Astrocyte (in vitro differentiated cells and primary cell): ENCODE measurements around the gene EGFL8. TPM values are rescaled to one million over a fixed set of nuclear protein-coding genes. Genes with fewer than 3 reads are reported as not detected.

Source experiments
- DNase-seq: peaks from one replicate; pipeline ENCODE4 v3.0.0-alpha.2; 2010; ENCODE audit warnings: low read depth
- FAIRE-seq: peaks from 2 replicates; lab custom pipeline; 2011; peaks lifted over from hg19 to GRCh38; lab: Jason Lieb, UNC
- H2AFZ ChIP-seq: 2 replicates; pipeline ENCODE4 v1.6.0; 2012; ENCODE audit warnings: low read depth, low read length, inconsistent platforms
- H3K27ac ChIP-seq: 2 replicates; pipeline ENCODE4 v1.5.1; 2011; ENCODE audit warnings: low read depth, low read length, inconsistent platforms
- H3K27me3 ChIP-seq: 2 replicates; pipeline ENCODE4 v1.6.0; 2011; ENCODE audit warnings: low read length, inconsistent platforms; ENCODE audit not compliant: insufficient read depth
- H3K36me3 ChIP-seq: 2 replicates; pipeline ENCODE4 v1.5.1; 2011; ENCODE audit warnings: low read length, inconsistent platforms; ENCODE audit not compliant: insufficient read depth
- H3K4me1 ChIP-seq: 2 replicates; pipeline ENCODE4 v1.5.1; 2011; ENCODE audit warnings: low read length, inconsistent platforms; ENCODE audit not compliant: insufficient read depth
- H3K4me2 ChIP-seq: 2 replicates; pipeline ENCODE4 v1.6.0; 2012; ENCODE audit warnings: low read length, inconsistent platforms
- H3K4me3 ChIP-seq: 2 replicates; pipeline ENCODE4 v1.5.1; 2011; ENCODE audit warnings: low read depth, mild to moderate bottlenecking, low read length, inconsistent platforms; ENCODE audit not compliant: insufficient read depth
- H3K79me2 ChIP-seq: 2 replicates; pipeline ENCODE4 v1.6.0; 2012; ENCODE audit warnings: mild to moderate bottlenecking, low read length, inconsistent platforms; ENCODE audit not compliant: insufficient read depth
- H3K9ac ChIP-seq: 2 replicates; pipeline ENCODE4 v1.6.0; 2012; ENCODE audit warnings: mild to moderate bottlenecking, low read length, inconsistent platforms
- H3K9me3 ChIP-seq: 2 replicates; pipeline ENCODE4 v1.5.1; 2012; ENCODE audit warnings: low read depth, mild to moderate bottlenecking, low read length, inconsistent platforms; ENCODE audit not compliant: insufficient read depth
- H4K20me1 ChIP-seq: 2 replicates; pipeline ENCODE4 v1.6.0; 2012; ENCODE audit warnings: low read length, inconsistent platforms; ENCODE audit not compliant: insufficient read depth
- H3K27ac Mint-ChIP-seq: one replicate; pipeline ENCODE4 v1.8.0; 2021; ENCODE audit warnings: mild to moderate bottlenecking, mixed read lengths; ENCODE audit not compliant: unreplicated experiment
- H3K27me3 Mint-ChIP-seq: one replicate; pipeline ENCODE4 v1.8.0; 2021; ENCODE audit warnings: low read depth, mixed read lengths; ENCODE audit not compliant: unreplicated experiment
- H3K36me3 Mint-ChIP-seq: one replicate; pipeline ENCODE4 v1.8.0; 2021; ENCODE audit warnings: low read depth, mixed read lengths; ENCODE audit not compliant: unreplicated experiment
- H3K4me1 Mint-ChIP-seq: one replicate; pipeline ENCODE4 v1.8.0; 2021; ENCODE audit warnings: low read depth, mixed read lengths; ENCODE audit not compliant: unreplicated experiment
- H3K4me3 Mint-ChIP-seq: one replicate; pipeline ENCODE4 v1.8.0; 2021; ENCODE audit warnings: mild to moderate bottlenecking, moderate library complexity, mixed read lengths; ENCODE audit not compliant: unreplicated experiment
- H3K9me3 Mint-ChIP-seq: one replicate; pipeline ENCODE4 v1.8.0; 2021; ENCODE audit warnings: mild to moderate bottlenecking, mixed read lengths; ENCODE audit not compliant: unreplicated experiment
- CTCF ChIP-seq: IDR thresholded peaks from 2 replicates; pipeline ENCODE4 v1.5.1; 2011; ENCODE audit warnings: low read depth, mild to moderate bottlenecking, inconsistent platforms, low read length, moderate library complexity; ENCODE audit not compliant: insufficient read depth
- EZH2 ChIP-seq: IDR thresholded peaks from 2 replicates; pipeline ENCODE4 v1.6.1; 2012; ENCODE audit warnings: mild to moderate bottlenecking, low read length, inconsistent platforms; ENCODE audit not compliant: insufficient read depth
- total RNA-seq: library from RNA; stranded (reverse); gene quantifications from 2 replicates; pipeline ENCODE4 v1.2.1, GENCODE V29; 2021

EGFL8 gene
- total RNA-seq, 1 donor from 2014 or later, result 13.3 TPM

DNA sequence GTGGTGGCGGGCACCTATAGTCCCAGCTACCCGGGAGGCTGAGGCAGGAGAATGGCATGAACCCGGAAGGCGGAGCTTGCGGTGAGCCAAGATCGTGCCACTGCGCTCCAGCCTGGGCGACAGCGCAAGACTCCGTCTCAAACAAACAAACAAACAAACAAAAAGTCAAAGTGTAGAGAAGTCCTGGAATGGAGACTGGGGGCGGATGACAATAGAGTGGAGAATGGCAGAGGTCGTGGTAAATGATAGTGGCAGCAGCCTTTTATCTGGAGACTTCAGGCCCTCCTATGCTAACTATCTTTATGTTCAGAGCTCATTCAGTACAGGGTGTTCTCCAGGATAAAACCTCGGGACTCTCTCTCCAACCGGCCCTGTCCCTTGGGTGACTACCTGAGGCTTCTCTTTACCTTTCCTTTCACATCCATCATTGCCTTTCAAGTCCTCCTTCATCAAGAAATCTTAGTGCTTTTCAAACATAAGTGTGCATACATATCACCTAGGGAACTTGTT, 32.9 kb upstream of the EGFL8 start:
- Histone ChIP-seq H3K4me3 (no peak overlapping the region), H3K36me3 (no peaks in the 10 kb centered on the region), H3K27me3 (no peaks in the 10 kb centered on the region), H3K79me2 (peaks cover 30% of the 10 kb centered on the region), H4K20me1 (no peaks in the 10 kb centered on the region), H3K9ac (no peak overlapping the region), H3K9me3 (no peaks in the 10 kb centered on the region), H3K27ac (no peak overlapping the region), H3K4me2 (no peak overlapping the region), H2AFZ (no peak overlapping the region), H3K4me1 (peaks cover 24% of the 10 kb centered on the region)
- peaks cover 21% of the 10 kb centered on the region for H3K4me1 Mint-ChIP-seq
- peaks cover 3% of the 10 kb centered on the region for H3K27me3 Mint-ChIP-seq
- no peak overlapping the region for H3K27ac Mint-ChIP-seq
- no peaks in the 10 kb centered on the region for H3K9me3 Mint-ChIP-seq
- FAIRE-seq (no peak), DNase-seq (no peak)
- no peak for TF ChIP-seq EZH2
- TF ChIP-seq CTCF, result no peak
- peak overlapping the region; percentile 9 for H3K4me3 Mint-ChIP-seq
- no peaks in the 10 kb centered on the region for H3K36me3 Mint-ChIP-seq

DNA sequence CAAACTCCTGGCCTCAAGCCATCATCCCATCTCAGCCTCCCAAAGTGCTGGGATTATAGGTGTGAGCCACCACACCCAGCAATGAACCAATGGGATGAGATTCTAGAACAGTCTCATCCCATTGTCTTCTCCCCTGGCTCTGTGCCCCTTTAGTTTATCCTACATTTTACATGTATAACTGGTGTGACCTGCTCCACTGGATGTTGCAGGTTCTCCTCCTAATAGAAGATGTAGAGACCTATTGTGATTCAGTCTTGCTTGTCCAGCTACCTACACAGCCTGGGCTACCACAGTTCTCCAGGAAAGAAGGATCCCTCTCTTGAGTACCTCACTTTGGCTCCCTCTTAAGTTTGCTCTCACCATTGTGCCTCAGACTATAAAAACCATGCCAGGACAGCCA, 32.3 kb upstream of the EGFL8 start:
- Histone ChIP-seq H4K20me1 (no peaks in the 10 kb centered on the region), H3K27me3 (no peaks in the 10 kb centered on the region), H2AFZ (no peak overlapping the region), H3K4me3 (no peak overlapping the region), H3K79me2 (peaks cover 23% of the 10 kb centered on the region), H3K4me2 (no peak overlapping the region), H3K9ac (no peak overlapping the region), H3K36me3 (no peaks in the 10 kb centered on the region), H3K4me1 (peaks cover 19% of the 10 kb centered on the region), H3K27ac (no peak overlapping the region), H3K9me3 (no peaks in the 10 kb centered on the region)
- TF ChIP-seq CTCF, result no peak
- no peak for TF ChIP-seq EZH2
- peaks cover 16% of the 10 kb centered on the region for H3K4me1 Mint-ChIP-seq
- no peak overlapping the region for H3K4me3 Mint-ChIP-seq
- H3K27ac Mint-ChIP-seq, result no peak overlapping the region
- no peak for FAIRE-seq
- no peaks in the 10 kb centered on the region for H3K9me3 Mint-ChIP-seq
- no peak for DNase-seq
- no peaks in the 10 kb centered on the region for H3K36me3 Mint-ChIP-seq
- H3K27me3 Mint-ChIP-seq, result peaks cover 3% of the 10 kb centered on the region

DNA sequence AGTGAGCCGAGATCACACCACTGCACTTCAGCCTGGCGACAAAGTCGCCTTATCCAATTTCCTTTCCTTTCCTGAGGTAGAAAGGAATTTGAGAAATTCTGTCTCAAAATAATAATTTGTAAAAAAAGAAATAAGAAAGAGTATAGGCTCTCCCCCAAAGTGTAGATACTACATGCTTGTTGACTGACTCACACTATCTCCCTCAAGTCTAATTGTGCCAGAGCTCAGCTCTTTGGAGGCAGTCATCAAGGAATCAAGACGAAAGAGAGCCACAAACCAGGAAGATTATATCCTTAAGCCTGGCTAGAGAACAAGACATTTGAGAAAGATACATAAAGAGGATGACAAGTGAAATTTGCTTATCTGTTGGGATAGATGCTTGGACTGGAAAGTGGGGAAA, 30.6 kb upstream of the EGFL8 start:
- H3K27me3 Mint-ChIP-seq, result peaks cover 3% of the 10 kb centered on the region
- H3K79me2 ChIP-seq, result peaks cover 10% of the 10 kb centered on the region
- FAIRE-seq, result no peak
- no peak overlapping the region for H3K4me2 ChIP-seq
- no peaks in the 10 kb centered on the region for H3K9me3 Mint-ChIP-seq
- TF ChIP-seq CTCF, result no peak
- TF ChIP-seq EZH2, result no peak
- H3K4me1 ChIP-seq, result peaks cover 10% of the 10 kb centered on the region
- no peak overlapping the region for H2AFZ ChIP-seq
- H3K9me3 ChIP-seq, result no peaks in the 10 kb centered on the region
- H3K36me3 ChIP-seq, result no peaks in the 10 kb centered on the region
- H3K9ac ChIP-seq, result no peak overlapping the region
- no peak overlapping the region for H3K4me3 ChIP-seq
- H3K27ac Mint-ChIP-seq, result no peak overlapping the region
- peaks cover 2% of the 10 kb centered on the region for H3K36me3 Mint-ChIP-seq
- H3K4me3 Mint-ChIP-seq, result no peak overlapping the region
- H3K27ac ChIP-seq, result no peak overlapping the region
- DNase-seq, result peak; percentile 29
- no peaks in the 10 kb centered on the region for H4K20me1 ChIP-seq
- no peaks in the 10 kb centered on the region for H3K27me3 ChIP-seq
- peaks cover 8% of the 10 kb centered on the region for H3K4me1 Mint-ChIP-seq
